NCI-H526 treated with DMSO at 0.1 percent for 48 hours (cell line): ENCODE results near the gene FRMD3.

Experiments used
- DNase-seq: peaks from one replicate; lab custom pipeline; 2025; lab: John Stamatoyannopoulos, UW

The FRMD3 gene

DNA sequence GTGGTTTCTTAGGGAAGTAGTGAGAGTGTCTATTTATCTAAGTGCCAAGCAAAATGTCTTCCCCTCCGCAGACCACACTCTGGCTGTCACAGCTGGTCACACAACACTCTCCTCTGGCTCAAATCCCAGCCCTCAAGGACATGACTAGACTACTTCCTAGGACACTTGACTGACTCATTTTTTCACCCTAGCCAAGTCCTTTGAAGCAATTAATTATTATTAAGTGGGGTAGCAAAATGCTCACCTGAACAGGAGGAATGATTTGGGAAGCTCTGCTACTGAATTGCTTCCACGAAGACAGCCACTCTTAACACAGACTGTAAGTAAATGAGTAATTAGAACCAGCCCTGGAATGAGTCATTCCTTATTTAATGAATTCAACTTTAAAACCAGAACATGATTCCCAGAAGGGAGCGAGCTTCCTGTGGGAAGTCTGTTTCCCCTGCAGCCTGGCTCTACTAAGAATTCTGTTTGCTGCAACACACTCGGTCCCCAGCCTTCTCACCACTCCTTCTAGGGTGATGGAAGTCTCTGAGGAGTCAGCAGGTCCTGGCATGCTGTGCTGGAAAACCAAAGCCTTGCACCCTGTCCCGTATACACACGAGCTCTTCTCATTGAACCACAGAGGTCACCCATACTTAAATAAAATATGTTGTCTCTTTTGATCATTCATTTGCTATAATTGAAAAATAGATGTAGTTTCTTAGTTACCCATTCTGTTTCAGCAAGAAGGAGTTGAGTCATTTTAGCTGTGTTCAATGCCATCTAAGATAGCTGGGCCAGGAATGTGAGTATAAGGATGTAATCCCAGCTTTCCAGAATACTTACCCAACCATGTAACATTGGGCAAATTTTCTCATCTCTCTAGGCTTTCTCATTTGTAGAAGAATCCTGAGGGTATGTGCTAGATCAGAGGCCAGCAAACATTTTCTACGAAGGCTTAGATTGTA, 256.6 kb downstream of the FRMD3 start:
- no peak for DNase-seq

DNA sequence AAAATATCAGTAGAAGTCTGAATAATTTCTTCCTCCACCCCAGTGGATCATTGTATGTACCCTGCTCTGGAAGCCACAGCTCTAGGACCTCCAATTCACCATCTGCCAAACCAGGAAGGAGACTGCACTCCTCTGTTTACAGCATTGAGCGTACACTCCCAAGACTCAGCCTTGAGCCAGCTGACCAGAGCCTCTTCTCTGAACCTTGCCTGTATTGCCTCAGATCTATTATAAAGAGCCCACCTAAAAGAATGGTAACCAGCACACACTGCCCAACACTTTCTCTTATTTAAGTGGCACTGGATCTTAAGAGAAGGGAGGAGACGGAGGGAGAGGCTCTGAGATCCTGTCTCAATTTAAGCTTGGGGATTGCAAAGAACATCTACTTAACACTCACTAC, 257.4 kb downstream of the FRMD3 start:
- DNase-seq = no peak

DNA sequence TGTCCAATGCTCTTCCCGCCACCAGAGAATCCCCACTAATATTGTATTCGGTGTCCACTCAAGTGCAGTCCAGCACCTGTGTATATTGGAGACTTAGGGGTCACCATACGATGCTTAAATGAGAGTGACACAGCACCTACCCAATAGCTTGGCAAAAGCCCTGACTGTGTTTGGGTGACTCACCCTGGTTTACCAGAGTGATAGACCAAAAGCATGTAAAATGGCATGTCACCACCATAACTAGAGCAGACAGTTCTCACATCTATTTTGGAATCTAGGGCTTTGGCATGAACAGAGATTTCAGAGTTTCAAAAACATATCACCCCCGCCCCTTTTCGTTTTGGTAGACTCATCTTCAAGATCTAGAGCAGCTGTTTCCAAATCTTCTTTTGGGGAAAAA, 257.9 kb downstream of the FRMD3 start:
- DNase-seq = no peak

DNA sequence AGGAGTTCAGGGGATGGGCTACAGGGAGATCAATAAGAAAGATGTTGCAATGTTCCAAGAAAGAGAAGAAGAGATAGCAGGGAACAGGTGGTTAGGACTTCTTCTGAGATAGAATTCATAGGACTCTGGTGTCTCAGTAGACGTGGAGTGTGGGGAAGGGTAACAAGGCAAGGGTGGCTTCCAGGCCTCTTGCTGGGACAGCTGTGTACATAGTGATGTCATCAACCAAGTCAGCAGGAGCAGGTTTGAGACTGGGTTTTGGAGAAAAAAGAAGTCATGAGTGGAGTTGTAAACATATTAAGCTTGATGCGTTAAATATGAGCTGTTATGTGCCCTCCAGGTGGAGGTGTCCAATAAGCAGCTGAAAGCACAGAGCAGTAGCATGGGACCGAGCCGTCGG, 263.4 kb downstream of the FRMD3 start:
- no peak for DNase-seq

DNA sequence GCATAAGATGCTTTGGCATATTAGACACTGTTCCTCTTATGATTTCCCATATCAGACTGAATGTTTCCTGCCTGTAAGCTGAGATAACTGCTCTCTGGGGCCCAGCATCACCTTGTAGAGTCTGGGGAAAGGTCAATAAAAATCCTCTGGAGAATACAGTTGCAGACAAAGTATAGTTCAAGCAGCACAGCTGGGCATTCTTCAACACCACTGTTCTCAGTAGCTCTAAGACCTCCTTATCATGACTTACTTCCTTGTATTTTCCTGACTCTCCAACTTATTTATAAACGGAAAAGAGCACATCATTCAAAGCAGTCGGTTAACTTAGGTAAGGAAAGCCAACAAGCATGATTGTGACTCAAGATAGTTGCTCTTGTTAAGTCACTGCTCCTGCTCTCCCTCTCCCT, 266.5 kb downstream of the FRMD3 start:
- DNase-seq = no peak

DNA sequence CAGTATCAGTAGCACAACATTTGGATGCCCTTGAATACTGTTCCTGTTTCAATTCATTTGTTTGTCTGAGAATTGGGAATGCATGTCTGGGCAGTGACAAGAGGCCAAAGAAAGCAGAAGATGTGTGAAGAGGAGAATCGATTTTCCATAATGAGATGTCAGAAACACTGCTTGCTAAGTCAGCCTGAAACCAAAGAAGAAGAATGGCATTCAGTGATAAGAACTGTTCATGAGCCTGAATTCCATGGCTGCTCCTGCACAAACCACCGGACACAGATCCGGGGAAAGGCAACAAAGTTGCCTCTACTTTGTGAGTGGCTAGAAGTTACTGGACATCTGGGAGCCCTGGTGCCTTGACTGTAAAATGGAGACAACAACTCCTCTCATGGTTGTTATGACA, 268.1 kb downstream of the FRMD3 start:
- no peak for DNase-seq

DNA sequence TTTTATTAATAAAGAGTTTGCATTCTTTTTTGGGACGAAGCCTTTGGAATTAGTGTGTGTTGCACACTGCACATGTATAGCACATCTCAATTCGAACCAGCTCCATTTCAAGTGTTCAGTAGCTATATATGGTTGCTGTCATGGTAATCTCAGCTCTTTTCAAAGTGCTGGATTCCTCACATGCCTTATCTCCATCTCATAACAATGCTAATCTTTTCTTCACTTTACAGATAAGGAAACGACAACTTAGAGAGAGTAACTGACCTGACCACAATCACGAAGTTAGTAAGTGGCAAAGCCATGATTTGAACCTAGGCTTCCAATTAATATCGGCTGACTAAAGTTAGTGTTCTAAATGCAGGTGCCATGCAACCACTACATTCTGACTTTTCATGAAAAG, 270.5 kb downstream of the FRMD3 start:
- DNase-seq = no peak

DNA sequence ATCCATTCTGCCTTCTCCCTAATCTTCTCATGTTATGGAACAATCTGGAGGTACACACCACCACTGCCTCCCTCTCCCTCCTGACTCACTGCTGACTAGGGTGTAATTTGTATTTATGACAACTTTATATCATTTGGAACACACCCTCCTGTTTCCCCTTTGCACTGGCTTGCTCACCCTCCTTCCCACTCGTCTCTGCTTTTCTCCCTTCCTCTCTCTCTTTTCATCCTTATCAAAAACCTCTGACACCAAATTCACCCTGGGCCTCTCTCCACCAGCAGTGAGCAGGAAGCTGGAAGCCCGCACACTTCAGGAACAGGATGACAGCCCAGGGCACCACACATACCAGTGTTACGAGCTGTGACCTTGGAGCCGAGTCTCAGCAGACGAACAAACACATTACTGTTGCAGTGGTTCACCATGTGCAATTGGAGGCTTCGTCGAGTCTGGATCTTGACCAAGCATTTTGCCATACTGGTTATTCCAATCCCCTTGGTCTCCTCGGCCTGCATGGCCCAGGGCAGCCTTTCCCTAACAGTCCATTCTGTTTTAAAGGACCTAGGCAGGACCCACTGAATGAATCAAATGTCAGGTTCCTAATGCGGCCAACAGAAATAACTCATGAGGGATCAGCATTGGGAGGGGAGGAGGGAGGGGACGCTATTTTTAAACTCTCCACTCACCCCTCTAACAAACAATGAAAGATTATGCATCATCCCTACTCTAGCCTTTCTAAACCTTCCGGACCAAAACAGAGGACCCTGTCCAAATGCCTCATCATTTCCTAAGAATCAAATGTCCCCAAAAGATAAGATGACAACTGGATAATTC, 271.3 kb downstream of the FRMD3 start:
- DNase-seq = no peak

DNA sequence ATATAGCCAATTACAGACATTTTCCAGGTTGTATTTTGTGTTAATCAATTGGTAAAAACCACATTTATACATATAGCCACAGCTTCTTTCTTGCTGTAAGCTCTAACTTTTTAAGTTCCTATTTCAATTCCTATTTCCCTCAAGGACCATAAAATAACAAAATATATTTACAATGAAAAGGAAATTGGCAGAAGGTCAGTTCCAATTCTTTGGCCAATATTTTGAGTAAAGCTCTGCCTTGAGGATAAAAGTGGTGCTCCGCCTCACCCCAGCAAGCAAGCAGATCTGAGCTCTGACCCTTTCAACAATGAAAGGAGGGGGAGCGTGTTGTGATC, 271.9 kb downstream of the FRMD3 start:
- DNase-seq = no peak

DNA sequence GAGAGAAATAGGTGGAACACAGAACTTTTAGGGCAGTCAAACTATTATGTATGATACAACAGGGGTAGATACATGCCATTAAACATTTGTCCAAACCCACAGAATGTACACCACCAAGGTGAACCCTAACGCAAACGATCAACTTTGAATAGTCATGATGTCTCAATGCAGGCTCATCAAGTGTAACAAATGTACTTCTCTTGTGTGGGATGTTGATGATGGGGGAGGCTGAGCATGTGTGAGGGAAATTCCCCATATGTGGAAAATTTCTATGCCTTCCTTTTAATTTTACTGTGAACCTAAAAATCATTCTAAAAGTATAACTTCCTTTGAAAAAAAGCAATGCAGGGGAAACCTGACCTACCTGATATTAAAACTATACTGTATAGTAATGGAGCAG, 273.9 kb downstream of the FRMD3 start:
- DNase-seq = no peak

DNA sequence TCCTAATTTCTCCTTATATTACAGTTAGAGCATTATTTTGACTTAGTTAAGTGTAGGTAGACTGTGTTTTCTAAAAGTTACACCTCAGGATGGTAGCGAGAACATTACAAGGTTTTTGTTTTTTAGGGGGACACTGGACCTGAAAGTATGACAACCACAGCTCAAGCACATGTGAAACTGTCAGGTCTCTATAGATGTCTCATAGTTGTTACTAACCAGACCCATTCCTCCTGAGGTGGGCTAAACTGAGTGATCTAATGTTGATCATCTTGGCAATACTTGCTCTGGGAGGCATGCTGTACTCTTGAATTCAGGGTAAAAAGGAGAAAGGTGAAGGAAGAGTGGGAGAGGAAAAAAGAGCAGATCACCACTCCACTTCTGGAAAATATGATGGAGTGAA, 278.6 kb downstream of the FRMD3 start:
- no peak for DNase-seq

DNA sequence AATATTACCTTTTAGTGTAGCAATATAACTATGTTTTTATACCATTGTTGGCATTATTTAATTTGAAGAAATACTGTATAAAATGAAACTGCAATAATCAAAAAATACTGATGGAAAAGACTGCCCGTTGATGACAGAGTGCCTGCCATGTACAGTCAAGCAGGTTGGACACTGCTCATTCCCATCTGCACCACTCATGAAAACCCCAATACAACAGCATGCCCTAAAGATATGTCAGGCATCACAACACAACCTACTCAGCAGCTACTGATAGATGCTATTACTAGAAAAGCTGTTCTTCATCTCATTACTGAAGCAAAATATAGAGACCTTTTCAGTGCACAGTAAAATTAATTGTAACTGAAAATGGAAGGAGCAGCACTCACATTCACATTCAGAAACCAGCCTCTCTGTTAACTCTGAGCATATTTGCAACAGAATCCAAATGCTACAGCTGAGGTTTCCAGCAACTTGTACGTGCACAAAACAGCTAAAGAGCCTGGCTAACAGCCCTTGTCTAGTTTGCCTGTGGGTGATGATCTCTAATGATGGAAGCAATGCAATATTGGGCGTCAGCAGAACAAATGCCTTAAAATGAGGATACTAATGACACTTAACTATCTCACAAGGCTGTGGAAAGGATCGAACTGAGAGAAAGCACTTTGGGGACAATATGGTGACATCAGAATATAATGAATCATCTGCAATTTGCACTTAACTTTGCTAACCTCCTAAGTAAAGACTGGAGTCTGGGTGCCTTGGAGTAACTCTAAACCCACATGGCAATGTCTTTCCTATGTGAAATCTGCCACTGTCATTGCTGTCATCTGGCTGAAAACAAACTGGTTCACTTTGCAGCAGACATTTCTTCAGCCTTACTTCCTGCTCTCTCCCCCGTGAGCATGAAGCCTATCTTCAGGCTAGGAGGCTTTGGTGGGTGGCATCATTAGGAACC, 280.0 kb downstream of the FRMD3 start:
- DNase-seq = no peak

DNA sequence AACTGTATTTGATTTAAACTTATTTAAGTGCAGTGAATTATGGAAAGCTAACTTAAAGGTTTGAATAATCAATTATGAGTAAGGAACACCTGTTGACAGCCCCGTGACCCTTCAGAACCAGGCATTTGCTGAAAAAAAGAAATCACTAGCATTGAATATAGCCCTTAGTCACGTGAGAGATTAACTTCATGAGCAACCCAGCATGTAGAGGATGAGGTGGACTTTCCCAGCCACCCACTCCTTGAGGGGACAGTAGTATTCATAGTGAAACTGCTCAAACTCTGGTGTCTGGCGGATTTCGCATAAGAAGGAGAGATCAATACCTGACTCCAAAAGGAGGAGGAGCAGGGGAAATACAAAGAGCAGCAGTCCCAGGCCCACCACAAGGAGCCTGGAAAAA, 290.5 kb downstream of the FRMD3 start:
- DNase-seq = no peak

DNA sequence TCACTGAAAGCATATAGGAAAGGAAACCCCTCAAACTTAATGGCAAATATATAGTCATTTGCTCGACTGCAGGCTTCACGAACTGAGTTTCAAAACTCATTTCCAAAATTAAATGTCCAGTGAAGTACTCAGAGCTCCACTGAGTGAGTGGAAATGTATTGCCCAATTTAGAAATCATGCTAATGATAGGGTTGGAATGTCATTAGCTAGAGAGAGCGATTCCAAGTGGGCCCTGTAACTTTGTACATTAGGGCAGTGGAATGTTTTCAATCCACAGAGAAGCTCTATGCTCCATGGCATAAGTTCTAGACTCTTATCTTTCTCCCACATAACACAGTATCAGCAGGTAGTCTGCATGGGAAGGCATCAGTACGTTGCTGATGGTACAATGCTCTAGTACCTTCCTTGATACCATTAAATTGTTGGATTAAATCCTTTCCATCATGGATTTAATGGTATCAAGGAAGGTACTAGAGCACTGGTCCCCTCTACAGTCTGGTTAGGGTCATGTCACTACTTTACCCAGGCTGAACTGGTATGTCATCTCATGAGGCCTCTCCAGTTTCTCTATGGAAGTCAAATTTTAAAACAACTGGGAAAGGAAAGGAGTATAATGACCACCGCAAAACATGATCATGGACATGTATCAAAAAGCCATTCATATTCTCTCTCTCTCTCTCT, 292.1 kb downstream of the FRMD3 start:
- no peak for DNase-seq

DNA sequence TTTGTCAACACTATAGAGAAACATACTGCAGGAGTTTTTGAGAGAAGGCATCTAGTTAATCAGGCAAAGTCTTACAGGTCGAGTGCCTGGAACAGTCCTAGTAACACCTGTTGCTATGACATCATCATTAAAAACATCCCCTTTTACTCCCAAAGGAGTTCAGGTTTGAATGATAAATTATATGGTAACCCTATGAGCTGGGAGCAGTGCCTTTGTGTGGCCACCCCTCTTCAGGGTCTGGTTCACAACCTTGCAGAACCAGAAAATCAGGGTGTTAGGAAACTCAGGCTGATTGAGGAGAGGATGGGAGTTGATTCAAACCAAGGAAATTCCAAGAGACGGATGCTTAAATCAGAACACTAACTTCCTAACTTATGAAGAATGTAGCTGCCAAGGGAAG, 296.1 kb downstream of the FRMD3 start:
- DNase-seq = no peak

DNA sequence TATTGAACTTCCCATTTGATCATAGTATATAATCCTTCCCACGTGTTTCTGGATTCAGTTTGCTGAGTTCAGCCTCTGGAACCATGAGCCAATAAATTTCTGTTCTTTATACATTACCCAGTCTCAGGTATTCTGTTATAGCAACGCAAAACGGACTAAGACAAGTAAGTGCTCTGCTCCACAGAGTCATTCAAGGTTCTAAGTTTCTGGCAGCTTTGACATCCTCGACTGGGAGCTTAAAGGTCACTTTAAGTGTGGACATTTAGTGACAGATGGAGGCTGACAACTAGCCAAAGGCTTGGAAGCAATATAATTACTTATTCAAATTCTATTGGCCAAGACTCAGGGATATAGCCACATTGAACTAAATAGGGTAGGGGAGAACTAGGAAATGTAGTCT, 297.5 kb downstream of the FRMD3 start:
- DNase-seq = no peak

DNA sequence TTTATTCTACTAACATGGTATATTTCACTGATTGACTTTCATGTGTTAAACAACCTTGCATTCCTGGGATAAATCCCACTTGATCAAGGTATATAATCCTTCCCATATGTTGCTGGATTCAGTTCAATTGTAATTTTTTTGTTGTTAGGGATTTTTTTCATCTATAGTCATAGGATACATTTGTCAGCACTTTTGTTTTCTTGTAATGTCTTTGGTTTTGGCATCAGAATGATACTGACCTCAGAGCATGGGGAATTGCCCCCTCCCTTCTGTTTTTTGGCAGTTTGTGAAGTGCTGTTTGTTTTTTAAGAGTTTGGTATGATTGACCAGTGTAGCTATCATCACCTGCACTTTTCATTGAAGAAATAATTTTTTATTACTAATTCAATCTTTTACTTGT, 298.5 kb downstream of the FRMD3 start:
- DNase-seq = no peak

DNA sequence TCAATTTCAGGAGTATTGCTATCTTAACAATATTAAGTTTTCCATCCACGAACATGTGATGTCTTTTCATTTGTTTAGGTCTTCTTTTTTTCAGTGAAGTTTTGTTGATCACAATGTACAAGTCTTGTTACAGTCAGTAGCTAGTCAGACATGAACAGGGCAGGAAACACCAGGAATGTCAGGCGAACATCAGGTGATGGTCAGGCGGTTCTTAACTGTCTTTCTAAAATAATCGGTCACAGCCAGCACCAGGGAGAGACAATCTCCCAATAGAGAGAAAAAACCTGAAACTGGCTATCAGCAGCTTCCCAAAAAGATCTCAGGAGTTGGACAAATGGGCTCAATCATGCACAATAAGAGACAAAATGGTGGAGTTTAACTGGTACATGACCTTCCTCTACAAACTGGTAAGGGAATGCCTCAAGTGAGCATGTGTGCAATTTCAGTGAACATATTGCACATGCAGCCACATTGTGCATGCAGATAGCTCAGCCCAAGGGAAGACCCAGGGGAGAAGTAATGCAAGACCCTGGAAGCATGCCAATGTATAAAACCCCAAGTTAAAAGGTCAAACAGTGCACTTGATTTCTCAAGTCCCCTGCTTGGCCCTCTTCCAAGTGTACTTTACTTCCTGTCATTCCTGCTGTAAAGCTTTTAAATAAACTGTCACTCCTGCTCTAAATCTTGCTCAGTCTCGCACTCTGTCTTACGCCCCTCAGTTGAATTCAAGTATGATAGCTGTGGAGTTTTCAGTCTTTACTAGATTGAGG, 299.1 kb downstream of the FRMD3 start:
- no peak for DNase-seq

DNA sequence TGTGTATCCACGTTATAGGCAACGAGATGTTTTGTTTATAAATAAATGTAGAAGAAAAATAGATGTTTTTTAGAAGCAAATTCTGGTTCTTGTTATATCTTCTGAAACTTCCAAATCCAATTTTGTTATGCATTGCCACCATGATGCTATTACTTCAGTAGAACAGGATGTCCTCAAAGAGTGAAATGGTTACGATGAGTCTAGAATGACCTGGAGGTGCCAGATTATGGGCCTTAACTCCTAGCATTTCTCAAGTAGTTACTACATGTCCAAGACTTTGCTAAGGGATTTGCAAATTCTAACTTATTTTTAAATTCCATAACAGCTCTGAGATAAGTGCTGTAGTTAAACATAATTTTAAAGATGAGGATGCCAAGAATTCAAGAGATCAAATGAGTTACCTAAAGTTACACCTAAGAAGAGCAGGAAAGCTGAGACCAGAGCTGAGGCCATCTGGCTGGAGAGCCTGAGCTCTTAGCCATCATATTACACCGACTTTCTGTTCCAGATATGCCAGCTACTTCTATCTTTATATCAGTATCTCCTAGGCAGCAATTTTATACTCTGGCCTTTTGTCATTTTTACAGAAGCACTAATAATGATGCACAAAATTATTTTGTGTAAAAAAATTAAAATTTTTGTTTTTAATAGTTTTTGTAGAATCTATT, 302.0 kb downstream of the FRMD3 start:
- DNase-seq = no peak

DNA sequence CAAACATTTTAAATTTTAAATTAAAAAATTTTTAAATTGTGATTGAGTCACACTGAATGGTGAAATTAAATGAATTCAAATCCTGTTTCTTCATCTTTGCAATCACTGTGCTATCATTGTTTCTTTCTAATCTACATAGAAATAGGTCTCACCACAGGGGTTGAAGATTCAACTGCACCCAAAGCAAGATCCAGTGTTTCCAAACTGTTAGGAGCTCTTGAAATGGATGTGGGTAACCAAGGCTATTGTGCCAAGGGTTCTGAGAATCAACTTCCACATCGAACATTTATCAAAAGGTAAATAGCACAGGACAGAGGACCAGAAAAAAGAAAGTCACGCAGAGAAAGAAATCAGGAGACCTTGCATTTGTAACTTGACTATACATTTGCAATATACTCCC, 302.7 kb downstream of the FRMD3 start:
- no peak for DNase-seq
